GM19328 (cell line): ENCODE results near the gene APOL2.

Experiments
- ATAC-seq: cut with Tn5 transposase; IDR thresholded peaks from one replicate; pipeline ENCODE4 v1.9.1; 2021; ENCODE audit warnings: mild to moderate bottlenecking, moderate library complexity; ENCODE audit not compliant: unreplicated experiment

The APOL2 gene

GRCh38 chr22:36180038-36180880 is 59.1 kb downstream of the APOL2 start:
- no peak for ATAC-seq

- ATAC-seq = no peak
Measured at GRCh38 chr22:36177160-36177559, 62.2 kb downstream of the APOL2 start.
